Fibroblast of skin of right quadriceps (primary cell): ENCODE results near the gene SCARF2.
A peak's percentile ranks its signal among the peaks of the same experiment; 100 is the strongest.
"Not testable (repeated sequence)": the region's sequence is repeated elsewhere in the genome, so short reads cannot be mapped to it uniquely, and the experiment has no call there.

Source experiments
- DNase-seq: peaks from one replicate; pipeline ENCODE4 v3.0.0-alpha.2; 2013

The SCARF2 gene

GRCh38 chr22:20425566-20426258 lies 11.9 kb downstream of the SCARF2 start:
- no peak for DNase-seq

- DNase-seq, result no peak
Measured at GRCh38 chr22:20424932-20425565, 12.6 kb downstream of the SCARF2 start.

- DNase-seq, result no peak
Measured at GRCh38 chr22:20424568-20424931, 13.1 kb downstream of the SCARF2 start.

GRCh38 chr22:20423906-20424551 lies 13.6 kb downstream of the SCARF2 start:
- DNase-seq, result no peak

- no peak for DNase-seq
Measured at GRCh38 chr22:20423008-20423905, 14.4 kb downstream of the SCARF2 start.

- DNase-seq, result peak; percentile 92
Measured at GRCh38 chr22:20422271-20423007, 15.2 kb downstream of the SCARF2 start.

- DNase-seq, result no peak
Measured at GRCh38 chr22:20421507-20421874, 16.1 kb downstream of the SCARF2 start.

- DNase-seq, result no peak
Measured at GRCh38 chr22:20420157-20420842, 17.3 kb downstream of the SCARF2 start.

- no peak for DNase-seq
Measured at GRCh38 chr22:20419664-20419951, 18.0 kb downstream of the SCARF2 start.

- peak; percentile 80 for DNase-seq
Measured at GRCh38 chr22:20418211-20418788, 19.3 kb downstream of the SCARF2 start.

- not testable (repeated sequence) for DNase-seq
Measured at GRCh38 chr22:20415699-20416098, 21.9 kb downstream of the SCARF2 start.

- not testable (repeated sequence) for DNase-seq
Measured at GRCh38 chr22:20415241-20415640, 22.4 kb downstream of the SCARF2 start.

- no peak for DNase-seq
Measured at GRCh38 chr22:20414450-20414849, 23.2 kb downstream of the SCARF2 start.

GRCh38 chr22:20414059-20414440 lies 23.6 kb downstream of the SCARF2 start:
- no peak for DNase-seq

- no peak for DNase-seq
Measured at GRCh38 chr22:20413217-20414058, 24.2 kb downstream of the SCARF2 start.

- no peak for DNase-seq
Measured at GRCh38 chr22:20412474-20413216, 25.0 kb downstream of the SCARF2 start.

GRCh38 chr22:20409385-20409784 lies 28.2 kb downstream of the SCARF2 start:
- not testable (repeated sequence) for DNase-seq

- DNase-seq, result no peak
Measured at GRCh38 chr22:20408891-20409290, 28.7 kb downstream of the SCARF2 start.

GRCh38 chr22:20407829-20408228 lies 29.8 kb downstream of the SCARF2 start:
- DNase-seq, result no peak
